Vagina (tissue), 2 donors: ENCODE measurements around the gene DPYSL4.

Source experiments
- CTCF ChIP-seq, 3 experiments: fragments of 450-650 bp in 2 of 3; fragments of 200-600 bp in 1 of 3; sonication (generic) in 1 of 3; IDR thresholded peaks; one replicate each; pipeline ENCODE4 v1.5.1; 2017 to 2019; ENCODE audit warnings: antibody characterized with exemption in 3 of 3, mild to moderate bottlenecking in 2 of 3, moderate library complexity in 2 of 3
- POLR2A ChIP-seq, 2 donors: fragments of 450-650 bp; IDR thresholded peaks; one replicate each; pipeline ENCODE4 v1.6.1; 2017; ENCODE audit warnings: antibody characterized with exemption in 2 of 2, mild to moderate bottlenecking in 2 of 2, moderate library complexity in 2 of 2

GRCh38 chr10:132252412-132252811 lies 65.7 kb downstream of the DPYSL4 start:
- TF ChIP-seq POLR2A (IDR thresholded peaks at IDR 0.05): no peak
- TF ChIP-seq CTCF (IDR thresholded peaks at IDR 0.05): no peak
